Breast epithelium (tissue), 3 donors: ENCODE data around the gene DAB1.

ENCODE experiments used
- POLR2A ChIP-seq: fragments of 450-650 bp; IDR thresholded peaks from one replicate; pipeline ENCODE4 v1.6.1; 2016; ENCODE audit warnings: antibody characterized with exemption, mild to moderate bottlenecking, moderate library complexity
- TF ChIP-seq, protein P1 (sequence below), 3 donors: fragments of 450-650 bp; IDR thresholded peaks; one replicate each; pipeline ENCODE4 v1.5.1; 2016 to 2017; ENCODE audit warnings: antibody characterized with exemption in 3 of 3, mild to moderate bottlenecking in 3 of 3, moderate library complexity in 3 of 3

DNA sequence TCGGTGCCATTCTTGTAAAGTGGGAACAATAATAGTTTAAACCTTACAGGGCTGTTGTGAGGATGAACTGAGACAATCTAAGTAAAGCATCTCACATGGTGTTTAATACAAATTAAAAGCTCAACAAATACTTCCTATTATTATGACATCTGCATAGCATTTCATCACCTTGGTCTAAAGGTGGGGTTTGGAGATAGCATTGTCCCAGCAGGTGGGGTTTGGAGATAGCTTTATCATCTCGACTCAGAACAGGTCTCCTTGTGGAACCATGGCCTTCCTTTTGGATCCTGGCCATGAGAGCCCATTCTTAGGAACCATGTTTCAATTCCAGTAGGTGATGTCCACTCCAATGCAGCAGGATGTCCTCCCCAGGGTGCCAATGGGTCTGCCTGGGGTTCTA is 437.5 kb downstream of the DAB1 start:
- TF ChIP-seq, protein P1, sequence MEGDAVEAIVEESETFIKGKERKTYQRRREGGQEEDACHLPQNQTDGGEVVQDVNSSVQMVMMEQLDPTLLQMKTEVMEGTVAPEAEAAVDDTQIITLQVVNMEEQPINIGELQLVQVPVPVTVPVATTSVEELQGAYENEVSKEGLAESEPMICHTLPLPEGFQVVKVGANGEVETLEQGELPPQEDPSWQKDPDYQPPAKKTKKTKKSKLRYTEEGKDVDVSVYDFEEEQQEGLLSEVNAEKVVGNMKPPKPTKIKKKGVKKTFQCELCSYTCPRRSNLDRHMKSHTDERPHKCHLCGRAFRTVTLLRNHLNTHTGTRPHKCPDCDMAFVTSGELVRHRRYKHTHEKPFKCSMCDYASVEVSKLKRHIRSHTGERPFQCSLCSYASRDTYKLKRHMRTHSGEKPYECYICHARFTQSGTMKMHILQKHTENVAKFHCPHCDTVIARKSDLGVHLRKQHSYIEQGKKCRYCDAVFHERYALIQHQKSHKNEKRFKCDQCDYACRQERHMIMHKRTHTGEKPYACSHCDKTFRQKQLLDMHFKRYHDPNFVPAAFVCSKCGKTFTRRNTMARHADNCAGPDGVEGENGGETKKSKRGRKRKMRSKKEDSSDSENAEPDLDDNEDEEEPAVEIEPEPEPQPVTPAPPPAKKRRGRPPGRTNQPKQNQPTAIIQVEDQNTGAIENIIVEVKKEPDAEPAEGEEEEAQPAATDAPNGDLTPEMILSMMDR (IDR thresholded peaks at IDR 0.05), result no peak
- TF ChIP-seq POLR2A, result no peak
